CD4-positive, alpha-beta T cell treated with Interleukin-2 at 100 ng/mL for 4 hours (primary cell): ENCODE results near the gene RPUSD2.
"Not testable (repeated sequence)": the region's sequence is repeated elsewhere in the genome, so short reads cannot be mapped to it uniquely, and the experiment has no call there.

Experiments
- DNase-seq: peaks from one replicate; pipeline ENCODE4 v3.0.0-alpha.2; 2020; ENCODE audit warnings: low spot score

Gene RPUSD2

GRCh38 chr15:40565333-40566238, 3.5 kb upstream of the RPUSD2 start:
- DNase-seq: no peak

- no peak for DNase-seq
These were observed 2.0 kb upstream of the RPUSD2 start for GRCh38 chr15:40567111-40567510.

- DNase-seq: no peak
These were observed 6.0 kb downstream of the RPUSD2 start for GRCh38 chr15:40575113-40575512.

- DNase-seq: not testable (repeated sequence)
These were observed 7.8 kb downstream of the RPUSD2 start for GRCh38 chr15:40576914-40577313.

GRCh38 chr15:40578892-40579291, 9.8 kb downstream of the RPUSD2 start:
- DNase-seq: no peak

- DNase-seq: not testable (repeated sequence)
These were observed 12.7 kb downstream of the RPUSD2 start for GRCh38 chr15:40581796-40582195.

GRCh38 chr15:40582726-40583246, 13.7 kb downstream of the RPUSD2 start:
- DNase-seq: peak; percentile 28

GRCh38 chr15:40584191-40584590, 15.1 kb downstream of the RPUSD2 start:
- no peak for DNase-seq

- no peak for DNase-seq
These were observed 21.6 kb downstream of the RPUSD2 start for GRCh38 chr15:40590667-40591050.

- no peak for DNase-seq
These were observed 22.3 kb downstream of the RPUSD2 start for GRCh38 chr15:40591389-40591788.

GRCh38 chr15:40593165-40593564, 24.1 kb downstream of the RPUSD2 start:
- DNase-seq: peak; percentile 37

GRCh38 chr15:40593588-40594428, 24.7 kb downstream of the RPUSD2 start, which contains the start of gene KNL1:
KNL1 (plus strand) TSS chr15:40594249; CDS start chr15:40602932, 8,683 bp downstream.
- DNase-seq: peak; percentile 96

- no peak for DNase-seq
These were observed 25.3 kb downstream of the RPUSD2 start for GRCh38 chr15:40594429-40594836.

GRCh38 chr15:40595219-40595618, 26.1 kb downstream of the RPUSD2 start:
- no peak for DNase-seq

GRCh38 chr15:40595773-40596172, 26.7 kb downstream of the RPUSD2 start:
- DNase-seq: no peak

GRCh38 chr15:40597024-40597423, 27.9 kb downstream of the RPUSD2 start:
- DNase-seq: no peak

GRCh38 chr15:40598126-40598525, 29.0 kb downstream of the RPUSD2 start:
- no peak for DNase-seq

- DNase-seq: no peak
These were observed 29.6 kb downstream of the RPUSD2 start for GRCh38 chr15:40598672-40599071.

GRCh38 chr15:40600956-40601355, 31.9 kb downstream of the RPUSD2 start:
- DNase-seq: no peak

GRCh38 chr15:40603935-40604334, 34.8 kb downstream of the RPUSD2 start:
- DNase-seq: no peak

- DNase-seq: no peak
These were observed 44.0 kb downstream of the RPUSD2 start for GRCh38 chr15:40613080-40613479.

GRCh38 chr15:40618023-40618422, 48.9 kb downstream of the RPUSD2 start:
- no peak for DNase-seq

GRCh38 chr15:40618906-40619305, 49.8 kb downstream of the RPUSD2 start:
- DNase-seq: no peak
